Measurements from ENCODE around the gene APOB. TPM values are rescaled to one million over a fixed set of nuclear protein-coding genes. Genes with fewer than 3 reads are reported as not detected.

Gene APOB
- total RNA-seq, 4 donors from 2014 or later: 0.05 to 8.8 (median 2.3) TPM

DNA sequence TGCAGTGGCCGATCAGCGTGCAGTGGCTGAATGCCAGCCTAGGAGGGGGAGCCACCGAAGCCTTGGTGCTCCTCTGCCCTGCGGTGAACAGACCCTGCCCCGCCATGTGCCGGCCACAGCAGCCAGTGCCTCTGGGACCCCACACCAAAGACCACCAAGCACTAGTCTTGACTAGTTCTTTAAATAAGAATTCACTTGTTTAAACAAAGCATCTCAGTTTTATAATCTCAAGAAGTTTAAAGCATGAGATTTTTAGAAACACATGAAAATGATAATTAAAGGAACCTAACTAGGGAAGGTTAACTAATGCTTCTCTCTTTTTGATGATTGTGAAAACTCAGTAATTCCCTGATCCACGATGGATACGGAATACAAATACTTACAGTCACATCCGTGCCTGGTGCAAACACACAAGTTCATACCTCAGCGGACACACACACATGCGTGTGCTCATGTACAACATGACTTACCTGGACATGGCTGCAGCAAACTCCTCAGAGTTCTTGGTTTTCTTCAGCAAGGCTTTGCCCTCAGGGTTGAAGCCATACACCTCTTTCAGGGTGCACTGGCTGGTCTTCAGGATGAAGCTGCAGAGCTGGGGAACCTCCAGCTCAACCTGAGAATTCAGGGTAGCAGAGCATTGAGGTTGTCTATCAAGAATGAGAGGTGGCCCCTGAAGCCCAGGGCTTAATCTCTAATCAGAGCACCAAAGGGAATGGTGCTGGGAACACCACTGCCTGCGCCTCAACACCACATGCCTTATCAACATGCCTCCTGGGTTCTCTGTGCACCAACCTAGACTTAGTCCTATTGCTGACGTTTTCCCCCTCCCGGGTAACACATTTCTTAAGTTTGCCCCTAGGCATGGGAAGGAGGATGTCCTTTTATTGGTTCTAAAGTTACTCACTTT is 3.1 kb downstream of the APOB start:
- peaks cover 15 to 18% of the 10 kb centered on the region in 2 donors for H3K4me1 ChIP-seq
- no peak overlapping the region for H3K27ac ChIP-seq
- DNase-seq (no peak), ATAC-seq (no peak)
- H3K36me3 ChIP-seq: no peaks in the 10 kb centered on the region
- in situ Hi-C loops (cut with MboI; ENCODE audit: low sequenced_read_pairs in 4 of 4): loop anchor here in 3 of 4 donors (5.0 to 10.0 kb wide), 3 partner anchors 77 to 274 kb away; no protein-coding TSS in a partner anchor
- H3K9me3 ChIP-seq: no peaks in the 10 kb centered on the region
- H3K4me3 ChIP-seq: no peak overlapping the region
- intact Hi-C loops (cut with DNase I; ENCODE audit: low total_unique reads): loop anchor here (5.0 kb wide), 1 partner anchor 378 kb away; no protein-coding TSS in a partner anchor
- no peaks in the 10 kb centered on the region for H3K27me3 ChIP-seq
- TF ChIP-seq POLR2A (IDR thresholded peaks at IDR 0.05) (no peak), CTCF (IDR thresholded peaks at IDR 0.05 in 4 of 5, conservative IDR thresholded peaks at IDR 0.05 in 1 of 5) (no peak)

GRCh38 chr2:21039979-21040467 is 3.9 kb downstream of the APOB start:
- intact Hi-C loops (cut with DNase I; ENCODE audit: low total_unique reads): loop anchor here (5.0 kb wide), 2 partner anchors 378 to 388 kb away; partner anchors contain the start of gene HS1BP3
- no peak for TF ChIP-seq CTCF (IDR thresholded peaks at IDR 0.05 in 4 of 5, conservative IDR thresholded peaks at IDR 0.05 in 1 of 5)
- no peak for TF ChIP-seq POLR2A (IDR thresholded peaks at IDR 0.05)
- in situ Hi-C loops (cut with MboI; ENCODE audit: low sequenced_read_pairs in 4 of 4): loop anchor here in 3 of 4 donors (5.0 to 10.0 kb wide), 3 partner anchors 77 to 275 kb away; no protein-coding TSS in a partner anchor
- no peak for DNase-seq
- H3K27me3 ChIP-seq: no peaks in the 10 kb centered on the region
- H3K36me3 ChIP-seq: no peaks in the 10 kb centered on the region
- peaks cover 15 to 18% of the 10 kb centered on the region in 2 donors for H3K4me1 ChIP-seq
- no peak for ATAC-seq
- no peaks in the 10 kb centered on the region for H3K9me3 ChIP-seq
- peak overlapping the region in 1 of 4 donors; percentile 64 for H3K27ac ChIP-seq
- no peak overlapping the region for H3K4me3 ChIP-seq

DNA sequence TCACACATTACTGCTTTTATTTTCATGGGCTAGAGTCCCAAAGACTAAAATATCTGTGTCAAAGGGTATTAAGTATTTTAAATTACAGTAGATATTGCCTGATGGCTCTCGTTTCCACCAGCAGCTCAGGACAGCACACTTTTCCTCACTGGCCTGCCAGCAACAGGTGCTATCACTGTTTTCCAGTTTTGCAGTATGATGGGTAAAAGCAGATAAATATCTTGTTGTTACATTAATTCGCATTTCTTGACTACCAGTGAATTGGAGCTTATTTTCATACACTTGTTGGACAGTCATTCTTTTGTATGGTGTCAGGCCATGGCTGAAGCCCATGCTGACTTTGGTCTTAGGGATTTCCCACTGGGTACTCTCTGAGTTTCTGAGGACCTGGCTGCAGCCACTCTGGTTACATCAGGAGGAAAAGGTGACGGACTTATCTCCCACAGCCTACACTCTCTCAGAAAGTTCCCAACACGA is 4.8 kb downstream of the APOB start:
- peak overlapping the region; percentile 60 to 69 (median 66) for H3K27ac ChIP-seq
- in situ Hi-C loops (cut with MboI; ENCODE audit: low sequenced_read_pairs in 4 of 4): no loop called here

More for the DNA sequence above, 4.8 kb downstream of the APOB start:
- Histone ChIP-seq H3K9me3 (no peaks in the 10 kb centered on the region), H3K36me3 (no peaks in the 10 kb centered on the region), H3K4me1 (peaks cover 15 to 18% of the 10 kb centered on the region in 2 donors), H3K27me3 (no peaks in the 10 kb centered on the region), H3K4me3 (peak overlapping the region in 1 of 4 donors; percentile 27)
- DNase-seq: no peak
- TF ChIP-seq POLR2A (IDR thresholded peaks at IDR 0.05): no peak
- TF ChIP-seq CTCF (IDR thresholded peaks at IDR 0.05 in 4 of 5, conservative IDR thresholded peaks at IDR 0.05 in 1 of 5): no peak
- intact Hi-C loops (cut with DNase I; ENCODE audit: low total_unique reads): loop anchor here (5.0 kb wide), 1 partner anchor 387 kb away; the partner anchor contains the start of gene HS1BP3
- peak; percentile 55 to 58 for ATAC-seq

Data from gastrocnemius medialis (tissue), 4 donors.